Uterus (tissue), 4 donors: ENCODE measurements around the gene TRIM62. TPM values are rescaled to one million over a fixed set of nuclear protein-coding genes. Genes with fewer than 3 reads are reported as not detected.
"Not testable (repeated sequence)": the region's sequence is repeated elsewhere in the genome, so short reads cannot be mapped to it uniquely, and the experiment has no call there.

Experiments
- DNase-seq, 2 donors: peaks; one replicate each; pipeline ENCODE4 v3.0.0-alpha.2; 2019 to 2020
- H3K27ac ChIP-seq, 2 donors: fragments of 200-600 bp; sonication (generic); 1 replicate in 1 of 2; 2 replicates in 1 of 2; pipeline ENCODE4 v1.5.1; 2016 to 2018
- H3K27me3 ChIP-seq, 2 donors: fragments of 200-600 bp; sonication (generic); one replicate each; pipeline ENCODE4 v1.5.1; 2018 to 2019; ENCODE audit warnings: control low read depth in 1 of 2
- H3K36me3 ChIP-seq, 2 donors: fragments of 200-600 bp; sonication (generic); one replicate each; pipeline ENCODE4 v1.5.1; 2019; ENCODE audit warnings: control low read depth in 1 of 2
- H3K4me1 ChIP-seq, 2 donors: fragments of 200-600 bp; sonication (generic); one replicate each; pipeline ENCODE4 v1.5.1; 2018 to 2019; ENCODE audit warnings: control low read depth in 1 of 2
- H3K4me3 ChIP-seq, 2 donors: fragments of 200-600 bp; sonication (generic); 1 replicate in 1 of 2; 2 replicates in 1 of 2; pipeline ENCODE4 v1.5.1; 2018 to 2019; ENCODE audit warnings: mild to moderate bottlenecking in 1 of 2
- H3K9me3 ChIP-seq, 2 donors: fragments of 200-600 bp; sonication (generic); one replicate each; pipeline ENCODE4 v1.5.1; 2019; ENCODE audit warnings: control low read depth in 1 of 2
- CTCF ChIP-seq, 4 experiments: fragments of 200-600 bp in 2 of 4; fragments of 450-650 bp in 2 of 4; sonication (generic) in 2 of 4; IDR thresholded peaks; one replicate each; pipeline ENCODE4 v1.5.1; 2016 to 2019; ENCODE audit warnings: antibody characterized with exemption in 4 of 4, mild to moderate bottlenecking in 2 of 4, moderate library complexity in 1 of 4
- POLR2A ChIP-seq, 2 donors: fragments of 450-650 bp; IDR thresholded peaks; one replicate each; pipeline ENCODE4 v1.6.1; 2016; ENCODE audit warnings: antibody characterized with exemption in 2 of 2, mild to moderate bottlenecking in 1 of 2, moderate library complexity in 1 of 2
- intact Hi-C: fragments of 100-400 bp; cut with DNase I; formaldehyde crosslinking; loops from one replicate; pipeline ENCODE4 v1.15.1; 2023; ENCODE audit warnings: low total_unique reads
- total RNA-seq, 4 donors: library from RNA; depleted of rRNA in 3 of 4; stranded (reverse); fragments of >200 nt in 3 of 4; gene quantifications; one replicate each; pipeline versions ENCODE4 v1.1.0 to v1.2.4, GENCODE V29; 2014 to 2023
- donor health status: DM: yes; HTN: yes; CAD: no.

TRIM62 gene
- total RNA-seq, 4 donors from 2014 or later = 0.26 to 9.4 (median 1.4) TPM

- peak overlapping the region in 1 of 2 donors; percentile 7 for H3K27ac ChIP-seq
- no peaks in the 10 kb centered on the region for H3K9me3 ChIP-seq
- no peaks in the 10 kb centered on the region for H3K27me3 ChIP-seq
- TF ChIP-seq POLR2A (IDR thresholded peaks at IDR 0.05) (no peak), CTCF (IDR thresholded peaks at IDR 0.05) (no peak)
- no peaks in the 10 kb centered on the region for H3K4me1 ChIP-seq
- DNase-seq = no peak
- H3K36me3 ChIP-seq = no peaks in the 10 kb centered on the region
- intact Hi-C loops = no loop called here
- H3K4me3 ChIP-seq = no peak overlapping the region
Measured at GRCh38 chr1:33142483-33143064, 39.3 kb downstream of the TRIM62 start.

DNA sequence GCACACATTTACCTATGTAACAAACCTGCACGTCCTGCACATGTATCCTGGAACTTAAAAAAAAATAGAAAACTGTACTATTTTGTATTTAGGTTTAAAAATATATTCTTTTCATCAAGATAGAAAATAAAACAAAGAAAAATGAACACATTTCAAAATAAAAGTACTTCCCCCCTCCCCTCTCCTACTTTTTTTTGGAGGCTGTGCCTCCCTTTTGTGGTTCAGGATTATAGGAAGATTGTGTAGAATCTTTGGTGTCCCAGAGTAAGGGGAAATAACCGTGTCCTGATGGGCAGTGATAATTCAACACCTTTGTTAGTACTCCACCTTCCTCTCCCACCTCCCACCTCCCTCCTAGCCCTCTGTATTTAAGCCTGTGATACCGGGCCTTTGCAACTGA is 40.1 kb downstream of the TRIM62 start:
- H3K4me1 ChIP-seq = no peaks in the 10 kb centered on the region
- TF ChIP-seq POLR2A (IDR thresholded peaks at IDR 0.05) = no peak
- no peak for TF ChIP-seq CTCF (IDR thresholded peaks at IDR 0.05)
- no peak overlapping the region for H3K27ac ChIP-seq
- no peak overlapping the region for H3K4me3 ChIP-seq
- H3K27me3 ChIP-seq = no peaks in the 10 kb centered on the region
- DNase-seq = no peak
- intact Hi-C loops = no loop called here
- no peaks in the 10 kb centered on the region for H3K36me3 ChIP-seq
- H3K9me3 ChIP-seq = no peaks in the 10 kb centered on the region

DNA sequence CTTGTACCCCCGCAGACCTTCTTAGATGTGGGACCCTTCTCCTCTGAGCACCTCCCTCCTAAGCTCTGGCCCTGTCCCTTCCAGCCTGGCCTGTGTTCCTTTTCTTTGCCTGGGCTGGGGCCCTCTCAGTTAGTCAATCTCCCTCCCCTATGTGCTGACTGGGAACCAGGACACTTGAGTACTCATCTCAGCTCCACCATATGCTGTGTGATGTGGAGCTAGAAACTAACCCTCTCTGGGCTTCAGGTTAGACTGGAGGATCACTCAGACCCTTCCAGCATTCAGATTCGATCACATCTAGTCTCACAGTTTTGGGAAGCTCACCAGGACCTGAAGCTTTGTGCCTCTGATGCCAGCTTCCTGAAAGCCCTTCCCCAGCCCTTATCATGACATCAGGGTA is 40.6 kb downstream of the TRIM62 start:
- intact Hi-C loops = no loop called here
- Histone ChIP-seq H3K27me3 (no peaks in the 10 kb centered on the region), H3K4me3 (no peak overlapping the region), H3K36me3 (no peaks in the 10 kb centered on the region), H3K4me1 (no peaks in the 10 kb centered on the region), H3K9me3 (no peaks in the 10 kb centered on the region), H3K27ac (no peak overlapping the region)
- TF ChIP-seq CTCF (IDR thresholded peaks at IDR 0.05) (no peak), POLR2A (IDR thresholded peaks at IDR 0.05) (no peak)
- no peak for DNase-seq

DNA sequence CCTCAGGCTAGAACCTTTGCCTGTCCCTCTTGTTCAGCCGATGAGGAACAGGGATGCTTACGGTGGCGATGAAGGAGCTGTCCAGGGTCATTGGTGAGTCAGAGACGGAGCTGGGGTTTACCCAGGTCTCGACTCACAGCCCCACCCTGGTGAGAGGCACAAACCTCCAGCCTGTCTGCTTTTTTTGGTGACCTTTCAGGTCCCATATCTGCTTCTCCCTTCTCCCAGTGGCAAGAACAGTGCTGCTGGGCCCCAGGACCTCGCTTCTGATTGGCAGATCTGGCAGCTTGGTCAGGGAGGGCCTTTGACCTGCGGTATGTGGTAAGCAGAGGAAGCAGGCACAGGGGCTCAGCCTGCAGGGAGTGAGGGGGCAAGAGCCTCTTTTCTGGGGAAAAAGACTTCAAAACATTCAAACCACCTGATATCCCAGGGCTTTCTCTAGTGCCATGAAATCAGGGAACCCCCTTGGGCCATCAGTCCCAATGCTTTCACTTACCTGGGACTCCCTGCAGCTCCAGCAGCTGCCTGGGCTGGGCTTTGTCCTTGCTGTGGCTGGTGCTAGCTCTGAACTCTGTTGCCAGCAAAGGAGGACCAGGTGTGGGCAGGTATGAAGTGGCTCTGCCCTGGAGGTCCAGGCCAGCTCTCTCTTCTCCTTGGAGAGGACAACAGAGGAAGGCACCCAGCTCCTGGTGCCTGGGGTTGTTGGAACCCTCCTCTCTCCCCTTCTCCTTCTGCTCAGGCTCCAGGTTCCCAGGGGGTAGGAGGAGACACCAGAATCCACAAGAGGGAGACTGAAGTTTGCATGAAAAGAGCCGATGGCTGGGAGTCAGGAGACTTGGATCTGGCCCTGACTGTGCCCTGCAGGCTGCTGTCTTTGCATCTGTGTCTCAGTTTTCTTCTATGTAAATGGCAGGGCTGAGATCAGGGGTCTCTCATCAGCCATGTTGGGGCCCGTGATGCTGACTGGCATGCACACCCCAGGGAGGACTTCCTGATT is 41.4 kb downstream of the TRIM62 start:
- no peaks in the 10 kb centered on the region for H3K4me1 ChIP-seq
- no peak overlapping the region for H3K27ac ChIP-seq
- H3K27me3 ChIP-seq = no peaks in the 10 kb centered on the region
- H3K9me3 ChIP-seq = no peaks in the 10 kb centered on the region
- no peak for DNase-seq
- no peak overlapping the region for H3K4me3 ChIP-seq
- no peak for TF ChIP-seq CTCF (IDR thresholded peaks at IDR 0.05)
- no peak for TF ChIP-seq POLR2A (IDR thresholded peaks at IDR 0.05)
- H3K36me3 ChIP-seq = no peaks in the 10 kb centered on the region
- intact Hi-C loops = no loop called here

GRCh38 chr1:33137800-33138199 is 44.0 kb downstream of the TRIM62 start:
- Histone ChIP-seq H3K4me1 (no peaks in the 10 kb centered on the region), H3K9me3 (no peaks in the 10 kb centered on the region), H3K36me3 (no peaks in the 10 kb centered on the region), H3K4me3 (no peak overlapping the region), H3K27ac (no peak overlapping the region), H3K27me3 (no peaks in the 10 kb centered on the region)
- intact Hi-C loops = no loop called here
- no peak for TF ChIP-seq POLR2A (IDR thresholded peaks at IDR 0.05)
- peak in 2 of 4 experiments; percentile 31 to 35 for TF ChIP-seq CTCF (IDR thresholded peaks at IDR 0.05)
- peak in 1 of 2 donors; percentile 27 for DNase-seq

GRCh38 chr1:33136041-33136440 is 45.8 kb downstream of the TRIM62 start:
- DNase-seq, intact Hi-C loops, H3K27me3 ChIP-seq: not testable (repeated sequence)

More at GRCh38 chr1:33136041-33136440, 45.8 kb downstream of the TRIM62 start:
- H3K27ac ChIP-seq, H3K36me3 ChIP-seq, H3K4me1 ChIP-seq, H3K9me3 ChIP-seq, H3K4me3 ChIP-seq: not testable (repeated sequence)
